Tongue (tissue), 2 donors: ENCODE results near the gene MYBL2. TPM values are rescaled to one million over a fixed set of nuclear protein-coding genes. Genes with fewer than 3 reads are reported as not detected.
"Not testable (repeated sequence)": the region's sequence is repeated elsewhere in the genome, so short reads cannot be mapped to it uniquely, and the experiment has no call there.

ENCODE experiments used
- DNase-seq: peaks from one replicate; pipeline ENCODE4 v3.0.0-alpha.2; 2015
- total RNA-seq: library from RNA; depleted of rRNA; stranded (reverse); fragments of >200 nt; gene quantifications from one replicate; pipeline ENCODE4 v1.2.3, GENCODE V29; 2014

Gene MYBL2
- total RNA-seq, 1 donor from 2014 or later: 7.7 TPM

GRCh38 chr20:43752051-43752360 lies 85.1 kb downstream of the MYBL2 start:
- DNase-seq: no peak

- DNase-seq: no peak
Measured at GRCh38 chr20:43752561-43753301, 85.8 kb downstream of the MYBL2 start.

GRCh38 chr20:43755390-43755789 lies 88.5 kb downstream of the MYBL2 start:
- no peak for DNase-seq

GRCh38 chr20:43755851-43756250 lies 88.9 kb downstream of the MYBL2 start:
- no peak for DNase-seq

GRCh38 chr20:43757888-43758287 lies 91.0 kb downstream of the MYBL2 start:
- not testable (repeated sequence) for DNase-seq

GRCh38 chr20:43761386-43762340 lies 94.7 kb downstream of the MYBL2 start:
- peak; percentile 26 for DNase-seq

GRCh38 chr20:43762911-43763310 lies 96.0 kb downstream of the MYBL2 start:
- no peak for DNase-seq

- peak; percentile 17 for DNase-seq
Measured at GRCh38 chr20:43765916-43766315, 99.0 kb downstream of the MYBL2 start.

Other genes with a start within 250 kb of the MYBL2 start
- 90.1 TPM for gene SRSF6, start 209.2 kb upstream of the MYBL2 start, total RNA-seq
- 13.4 TPM for gene L3MBTL1, start 159.4 kb upstream of the MYBL2 start, total RNA-seq
- 1.2 TPM for gene SGK2, start 108.1 kb upstream of the MYBL2 start, total RNA-seq
- gene IFT52, start 76.2 kb upstream of the MYBL2 start, total RNA-seq: 26.2 TPM
- not detected for gene GTSF1L, start 59.9 kb downstream of the MYBL2 start, total RNA-seq
- 0.51 TPM for gene TOX2, start 247.7 kb downstream of the MYBL2 start, total RNA-seq